Measurements from ENCODE around the gene SLC6A14. TPM values are rescaled to one million over a fixed set of nuclear protein-coding genes. Genes with fewer than 3 reads are reported as not detected.

The SLC6A14 gene
- total RNA-seq, 4 donors from 2014 or later, result 3.8 to 9.8 (median 8.5) TPM

GRCh38 chrX:116417214-116417613, 19.2 kb upstream of the SLC6A14 start:
- WGBS, result 72% methylated on average over 1 of the region's 1 CpG
- no peak overlapping the region for H3K27ac ChIP-seq
- no peaks in the 10 kb centered on the region for H3K36me3 ChIP-seq
- no peak overlapping the region for H3K4me3 ChIP-seq
- DNase-seq (ENCODE audit: low spot score in 2 of 2), result no peak
- no peaks in the 10 kb centered on the region for H3K4me1 ChIP-seq
- no peaks in the 10 kb centered on the region for H3K9me3 ChIP-seq
- no peak for TF ChIP-seq POLR2A (IDR thresholded peaks at IDR 0.05)
- no peak for TF ChIP-seq POLR2AphosphoS5 (IDR thresholded peaks at IDR 0.05)
- no peak for TF ChIP-seq CTCF (IDR thresholded peaks at IDR 0.05)
- no peak for TF ChIP-seq EP300 (IDR thresholded peaks at IDR 0.05)
- H3K27me3 ChIP-seq, result no peaks in the 10 kb centered on the region

GRCh38 chrX:116417968-116418367, 18.4 kb upstream of the SLC6A14 start:
- Histone ChIP-seq H3K4me3 (no peak overlapping the region), H3K9me3 (no peaks in the 10 kb centered on the region), H3K27me3 (no peaks in the 10 kb centered on the region), H3K27ac (no peak overlapping the region), H3K4me1 (no peaks in the 10 kb centered on the region), H3K36me3 (no peaks in the 10 kb centered on the region)
- DNase-seq (ENCODE audit: low spot score in 2 of 2), result no peak
- 37% methylated on average over 4 of the region's 4 CpGs for WGBS
- TF ChIP-seq CTCF (IDR thresholded peaks at IDR 0.05), result no peak
- no peak for TF ChIP-seq POLR2A (IDR thresholded peaks at IDR 0.05)
- no peak for TF ChIP-seq POLR2AphosphoS5 (IDR thresholded peaks at IDR 0.05)

GRCh38 chrX:116427978-116428377, 8.4 kb upstream of the SLC6A14 start:
- no peak for DNase-seq (ENCODE audit: low spot score in 2 of 2)
- no peaks in the 10 kb centered on the region for H3K9me3 ChIP-seq
- no peaks in the 10 kb centered on the region for H3K36me3 ChIP-seq
- H3K4me1 ChIP-seq, result no peaks in the 10 kb centered on the region
- WGBS, result 73% methylated on average over 3 of the region's 3 CpGs
- H3K27me3 ChIP-seq, result no peaks in the 10 kb centered on the region
- TF ChIP-seq POLR2A (IDR thresholded peaks at IDR 0.05), result no peak
- no peak for TF ChIP-seq POLR2AphosphoS5 (IDR thresholded peaks at IDR 0.05)
- no peak for TF ChIP-seq CTCF (IDR thresholded peaks at IDR 0.05)
- no peak for TF ChIP-seq EP300 (IDR thresholded peaks at IDR 0.05)
- no peak overlapping the region for H3K27ac ChIP-seq
- no peak overlapping the region for H3K4me3 ChIP-seq

- Histone ChIP-seq H3K27me3 (no peaks in the 10 kb centered on the region), H3K4me1 (no peaks in the 10 kb centered on the region), H3K27ac (no peak overlapping the region), H3K4me3 (no peak overlapping the region), H3K36me3 (no peaks in the 10 kb centered on the region), H3K9me3 (no peaks in the 10 kb centered on the region)
- DNase-seq (ENCODE audit: low spot score in 2 of 2), result no peak
- TF ChIP-seq CTCF (IDR thresholded peaks at IDR 0.05) (no peak), POLR2A (IDR thresholded peaks at IDR 0.05) (no peak), EP300 (IDR thresholded peaks at IDR 0.05) (no peak), POLR2AphosphoS5 (IDR thresholded peaks at IDR 0.05) (no peak)
Measured at GRCh38 chrX:116435597-116435996, 809 bp upstream of the SLC6A14 start.

GRCh38 chrX:116449156-116449555, 12.8 kb downstream of the SLC6A14 start:
- Histone ChIP-seq H3K9me3 (no peaks in the 10 kb centered on the region), H3K4me1 (no peaks in the 10 kb centered on the region), H3K27me3 (no peaks in the 10 kb centered on the region), H3K36me3 (no peaks in the 10 kb centered on the region), H3K4me3 (no peak overlapping the region), H3K27ac (no peak overlapping the region)
- WGBS, result 42% methylated on average over 2 of the region's 2 CpGs
- no peak for DNase-seq (ENCODE audit: low spot score in 2 of 2)
- TF ChIP-seq POLR2AphosphoS5 (IDR thresholded peaks at IDR 0.05) (no peak), POLR2A (IDR thresholded peaks at IDR 0.05) (no peak), CTCF (IDR thresholded peaks at IDR 0.05) (no peak), EP300 (IDR thresholded peaks at IDR 0.05) (no peak)
